Osteoblast (primary cell): ENCODE data around the gene MYADML2. TPM values are rescaled to one million over a fixed set of nuclear protein-coding genes. Genes with fewer than 3 reads are reported as not detected.

Source experiments
- DNase-seq: peaks from one replicate; pipeline ENCODE4 v3.0.0; 2011; ENCODE audit warnings: low spot score, mixed read lengths; ENCODE audit not compliant: insufficient read length; ENCODE audit errors: missing footprints
- H2AFZ ChIP-seq: 2 replicates; pipeline ENCODE4 v1.6.0; 2011; ENCODE audit warnings: mild to moderate bottlenecking, low read length
- H3K27ac ChIP-seq: 2 replicates; pipeline ENCODE4 v1.5.1; 2011; ENCODE audit warnings: mild to moderate bottlenecking, low read depth, low read length, moderate library complexity
- H3K27me3 ChIP-seq: 2 replicates; pipeline ENCODE4 v1.6.0; 2012; ENCODE audit warnings: mild to moderate bottlenecking, control low read depth, inconsistent platforms, low read length, moderate library complexity; ENCODE audit not compliant: insufficient read depth
- H3K36me3 ChIP-seq: 2 replicates; pipeline ENCODE4 v1.5.1; 2011; ENCODE audit warnings: mild to moderate bottlenecking, low read length, control low read depth, moderate library complexity; ENCODE audit not compliant: insufficient read depth
- H3K4me1 ChIP-seq: 2 replicates; pipeline ENCODE4 v1.5.1; 2011; ENCODE audit warnings: mild to moderate bottlenecking, low read length, control low read depth, moderate library complexity; ENCODE audit not compliant: insufficient read depth
- H3K4me2 ChIP-seq: 2 replicates; pipeline ENCODE4 v1.6.0; 2011; ENCODE audit warnings: mild to moderate bottlenecking, low read length; ENCODE audit not compliant: insufficient read depth
- H3K4me3 ChIP-seq: fragments of 200-600 bp; sonication (generic); 3 replicates; pipeline ENCODE4 v1.5.1; 2012; ENCODE audit warnings: mild to moderate bottlenecking, low read length, inconsistent platforms; ENCODE audit not compliant: insufficient read depth
- H3K79me2 ChIP-seq: 2 replicates; pipeline ENCODE4 v1.6.0; 2012; ENCODE audit warnings: mild to moderate bottlenecking, low read length, control low read depth, inconsistent platforms; ENCODE audit not compliant: insufficient read depth
- H3K9me3 ChIP-seq: 2 replicates; pipeline ENCODE4 v1.5.1; 2011; ENCODE audit warnings: low read depth, low read length, control low read depth
- H4K20me1 ChIP-seq: 2 replicates; pipeline ENCODE4 v1.6.0; 2012; ENCODE audit warnings: mild to moderate bottlenecking, low read length, control low read depth; ENCODE audit not compliant: insufficient read depth
- total RNA-seq: library from RNA; depleted of rRNA; stranded (reverse); fragments of >200 nt; gene quantifications from 2 replicates; pipeline ENCODE4 v1.2.3, GENCODE V29; 2012
- TF ChIP-seq, protein P1 (sequence below): IDR thresholded peaks from 2 replicates; pipeline ENCODE4 v1.5.1; 2011; ENCODE audit warnings: mild to moderate bottlenecking, low read depth, low read length, moderate library complexity; ENCODE audit errors: extremely low read depth

Gene MYADML2
- total RNA-seq, 1 donor: not detected

DNA sequence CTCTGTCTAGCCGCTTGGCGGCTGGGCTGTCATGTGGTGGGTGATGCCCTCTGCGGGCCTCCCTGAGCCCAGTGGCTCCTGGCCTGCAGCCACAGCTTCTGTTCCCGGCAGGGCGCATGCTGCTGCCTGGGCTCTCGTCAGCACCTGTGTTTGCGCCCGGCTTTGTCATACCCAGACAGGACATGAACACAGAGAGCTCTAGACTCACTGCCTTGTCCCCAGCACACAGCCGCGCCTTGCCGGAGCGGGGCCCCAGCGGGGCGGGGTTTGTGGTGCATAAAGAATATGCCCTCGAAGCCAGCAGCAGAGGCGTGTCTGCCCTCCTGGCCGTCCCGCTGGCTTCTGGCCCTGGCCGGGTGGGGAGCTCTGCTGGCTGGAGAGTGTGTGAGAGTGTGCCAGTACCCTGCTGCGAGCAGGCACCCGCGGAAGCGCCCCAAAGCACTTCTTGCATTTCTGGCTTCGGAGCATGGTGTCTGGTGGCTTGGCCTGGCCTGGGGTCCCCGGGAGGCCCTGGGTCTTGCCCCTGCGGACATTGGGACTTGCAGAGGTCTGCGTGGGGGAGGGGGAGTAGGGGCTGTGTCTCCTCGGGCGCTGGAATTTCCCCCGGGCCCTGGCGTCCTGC is 44.8 kb upstream of the MYADML2 start:
- H2AFZ ChIP-seq: no peak overlapping the region

DNA sequence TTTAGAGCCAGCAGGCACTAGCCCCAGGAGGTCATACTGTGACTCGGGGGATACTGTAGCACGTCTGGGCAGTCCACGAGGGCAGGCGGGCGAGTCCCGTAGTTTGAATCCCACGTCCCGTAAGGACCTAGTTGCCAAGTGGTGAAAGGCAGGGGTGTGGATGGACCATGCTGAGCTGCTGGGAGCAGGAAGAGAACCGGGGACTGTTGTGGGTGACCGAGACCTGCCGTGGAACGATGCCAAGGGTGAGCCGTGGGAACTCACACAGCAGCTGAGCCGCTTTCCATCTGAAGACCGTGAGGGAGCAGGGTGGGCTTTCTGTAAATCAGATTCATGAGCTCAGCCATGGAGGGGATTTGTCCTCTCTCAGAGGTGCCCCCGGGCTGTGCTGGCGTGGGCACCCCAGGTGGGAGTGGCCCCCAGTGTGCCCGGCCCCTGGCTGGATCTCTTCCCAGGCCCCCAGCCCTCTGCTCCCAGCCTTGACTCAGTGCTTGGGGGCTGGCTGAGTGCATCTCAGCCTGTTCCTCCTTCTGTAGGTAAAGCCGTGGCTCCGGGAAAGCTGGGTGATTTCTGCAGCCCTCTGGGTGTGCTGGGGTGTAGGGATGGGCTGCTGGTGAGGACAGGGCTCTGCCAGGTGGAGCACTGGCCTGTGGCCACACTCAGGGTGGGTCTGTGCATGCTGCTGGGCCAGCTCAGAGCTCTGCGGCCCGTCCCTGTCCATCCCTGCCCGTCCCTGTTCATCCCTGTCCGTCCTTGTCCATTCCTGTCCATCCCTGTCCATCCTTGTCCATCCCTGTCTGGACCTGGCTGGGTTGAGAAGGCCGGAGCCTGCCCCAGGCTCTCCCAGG is 44.0 kb upstream of the MYADML2 start:
- Histone ChIP-seq H3K27ac (no peak overlapping the region), H3K9me3 (no peaks in the 10 kb centered on the region), H3K4me2 (peak overlapping the region; percentile 67), H4K20me1 (peaks cover 31% of the 10 kb centered on the region), H3K27me3 (no peaks in the 10 kb centered on the region), H3K79me2 (peaks cover 16% of the 10 kb centered on the region), H3K36me3 (peaks cover 15% of the 10 kb centered on the region), H3K4me1 (peaks cover 14% of the 10 kb centered on the region), H2AFZ (no peak overlapping the region), H3K4me3 (no peak overlapping the region)
- TF ChIP-seq, protein P1, sequence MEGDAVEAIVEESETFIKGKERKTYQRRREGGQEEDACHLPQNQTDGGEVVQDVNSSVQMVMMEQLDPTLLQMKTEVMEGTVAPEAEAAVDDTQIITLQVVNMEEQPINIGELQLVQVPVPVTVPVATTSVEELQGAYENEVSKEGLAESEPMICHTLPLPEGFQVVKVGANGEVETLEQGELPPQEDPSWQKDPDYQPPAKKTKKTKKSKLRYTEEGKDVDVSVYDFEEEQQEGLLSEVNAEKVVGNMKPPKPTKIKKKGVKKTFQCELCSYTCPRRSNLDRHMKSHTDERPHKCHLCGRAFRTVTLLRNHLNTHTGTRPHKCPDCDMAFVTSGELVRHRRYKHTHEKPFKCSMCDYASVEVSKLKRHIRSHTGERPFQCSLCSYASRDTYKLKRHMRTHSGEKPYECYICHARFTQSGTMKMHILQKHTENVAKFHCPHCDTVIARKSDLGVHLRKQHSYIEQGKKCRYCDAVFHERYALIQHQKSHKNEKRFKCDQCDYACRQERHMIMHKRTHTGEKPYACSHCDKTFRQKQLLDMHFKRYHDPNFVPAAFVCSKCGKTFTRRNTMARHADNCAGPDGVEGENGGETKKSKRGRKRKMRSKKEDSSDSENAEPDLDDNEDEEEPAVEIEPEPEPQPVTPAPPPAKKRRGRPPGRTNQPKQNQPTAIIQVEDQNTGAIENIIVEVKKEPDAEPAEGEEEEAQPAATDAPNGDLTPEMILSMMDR: no peak
- no peak for DNase-seq

More for the DNA sequence above, 44.8 kb upstream of the MYADML2 start:
- DNase-seq: peak; percentile 99
- Histone ChIP-seq H3K4me3 (peak overlapping the region; percentile 37), H3K79me2 (peaks cover 16% of the 10 kb centered on the region), H3K4me1 (peaks cover 14% of the 10 kb centered on the region), H3K36me3 (peaks cover 12% of the 10 kb centered on the region), H3K27ac (no peak overlapping the region), H3K4me2 (peak overlapping the region; percentile 67), H4K20me1 (peaks cover 31% of the 10 kb centered on the region), H3K27me3 (no peaks in the 10 kb centered on the region), H3K9me3 (no peaks in the 10 kb centered on the region)
- TF ChIP-seq, protein P1: no peak

DNA sequence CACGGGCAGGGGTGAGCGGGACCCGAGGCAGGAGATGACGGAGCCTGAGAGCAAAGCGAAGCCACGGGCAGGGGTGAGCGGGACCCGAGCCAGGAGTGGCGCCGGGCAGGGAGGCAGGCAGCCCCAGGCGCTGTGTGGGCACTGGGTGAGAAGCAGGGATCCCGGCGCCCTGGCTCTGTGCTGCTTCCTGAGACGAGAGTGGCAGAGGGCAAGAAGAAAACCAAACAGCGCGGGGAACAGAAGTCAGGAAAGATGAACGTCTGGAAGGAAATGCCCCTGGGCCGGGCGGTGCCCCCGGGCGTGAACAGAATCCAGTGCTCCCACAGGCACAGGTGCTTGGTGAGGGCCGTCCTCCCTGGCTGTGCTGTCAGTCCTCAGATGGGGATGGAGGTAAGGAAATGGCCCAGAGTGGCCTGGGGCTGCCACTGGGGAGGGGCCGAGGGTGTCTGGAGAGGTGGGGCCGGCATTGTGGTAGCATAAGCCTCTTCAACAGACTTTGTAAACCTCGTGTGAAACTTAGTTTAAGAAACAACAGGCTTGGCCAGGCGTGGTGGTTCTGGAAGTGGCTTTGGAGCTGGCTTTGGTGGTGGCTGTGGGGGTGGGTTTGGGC is 40.2 kb upstream of the MYADML2 start:
- TF ChIP-seq, protein P1: no peak
- H3K4me3 ChIP-seq: no peak overlapping the region
- H3K27ac ChIP-seq: no peak overlapping the region
- H3K79me2 ChIP-seq: peaks cover under 1% of the 10 kb centered on the region
- H3K9me3 ChIP-seq: no peaks in the 10 kb centered on the region
- H4K20me1 ChIP-seq: peaks cover 18% of the 10 kb centered on the region
- H2AFZ ChIP-seq: no peak overlapping the region
- H3K36me3 ChIP-seq: peaks cover 26% of the 10 kb centered on the region
- H3K27me3 ChIP-seq: no peaks in the 10 kb centered on the region
- no peak overlapping the region for H3K4me2 ChIP-seq
- peaks cover 11% of the 10 kb centered on the region for H3K4me1 ChIP-seq
- no peak for DNase-seq

DNA sequence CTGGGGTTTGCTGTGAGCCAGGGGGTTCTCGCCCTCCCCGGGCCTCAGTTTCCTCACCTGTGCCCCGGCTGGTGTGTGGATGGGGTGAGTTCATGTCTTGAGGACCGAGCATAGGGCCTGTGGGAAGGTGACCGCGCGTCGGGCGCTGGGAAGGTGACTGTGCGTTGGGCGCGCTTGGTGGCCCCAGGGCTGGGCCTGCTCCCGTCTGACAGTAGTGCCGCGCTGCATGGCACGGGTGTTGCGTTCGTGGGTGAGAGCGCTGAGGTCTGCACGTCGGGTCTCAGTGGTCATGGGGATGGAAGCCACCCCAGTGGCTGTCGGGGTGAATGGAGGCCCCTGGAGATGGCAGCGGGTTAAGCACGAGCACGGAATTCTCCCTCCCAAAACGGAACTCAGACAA is 39.6 kb upstream of the MYADML2 start:
- no peaks in the 10 kb centered on the region for H3K9me3 ChIP-seq
- H3K27me3 ChIP-seq: no peaks in the 10 kb centered on the region
- H3K4me3 ChIP-seq: no peak overlapping the region
- no peaks in the 10 kb centered on the region for H3K79me2 ChIP-seq
- no peak for DNase-seq
- H3K36me3 ChIP-seq: peaks cover 28% of the 10 kb centered on the region
- no peak overlapping the region for H2AFZ ChIP-seq
- H3K4me1 ChIP-seq: peaks cover 4% of the 10 kb centered on the region
- no peak overlapping the region for H3K27ac ChIP-seq
- H4K20me1 ChIP-seq: peaks cover 12% of the 10 kb centered on the region
- no peak overlapping the region for H3K4me2 ChIP-seq
- TF ChIP-seq, protein P1: no peak
